ENCODE measurements around the gene BRSK1. TPM values are rescaled to one million over a fixed set of nuclear protein-coding genes. Genes with fewer than 3 reads are reported as not detected.

The BRSK1 gene
- total and polyA plus RNA-seq, 2 of the 13 experiments (the other 11 are each of a cell fraction or from before 2014, with no cell fraction given): 0.18 to 1.2 TPM

- TF ChIP-seq ZBTB49 (CRISPR knock-in tag; IDR thresholded peaks at IDR 0.05; ENCODE audit: borderline replicate concordance) (no peak), HNF4A (CRISPR knock-in tag; IDR thresholded peaks at IDR 0.05) (peak; percentile 10; the same call in 1 of the 2 replicates), PATZ1 (CRISPR knock-in tag; IDR thresholded peaks at IDR 0.05) (no peak), ATAD3A (CRISPR knock-in tag; IDR thresholded peaks at IDR 0.05) (no peak), CCDC6 (CRISPR knock-in tag; IDR thresholded peaks at IDR 0.05) (no peak), HMGXB4 (CRISPR knock-in tag; IDR thresholded peaks at IDR 0.05; ENCODE audit: borderline replicate concordance in 1 of 2, low read depth in 1 of 2) (no peak), ZSCAN21 (CRISPR knock-in tag; IDR thresholded peaks at IDR 0.05; ENCODE audit: borderline replicate concordance) (no peak), SIN3A (IDR thresholded peaks at IDR 0.05; ENCODE audit: borderline replicate concordance, low read depth, low read length) (no peak), ZNF235 (CRISPR knock-in tag; IDR thresholded peaks at IDR 0.05; ENCODE audit: borderline replicate concordance) (no peak), ZNF414 (CRISPR knock-in tag; IDR thresholded peaks at IDR 0.05) (no peak), MEIS2 (CRISPR knock-in tag; IDR thresholded peaks at IDR 0.05) (no peak), ZNF263 (CRISPR knock-in tag; IDR thresholded peaks at IDR 0.05) (0 out of 2 replicates have a peak, but pooled peaks have one; percentile 30), ZNF597 (CRISPR knock-in tag; IDR thresholded peaks at IDR 0.05) (no peak), ZNF138 (CRISPR knock-in tag; IDR thresholded peaks at IDR 0.05; ENCODE audit: low read depth) (no peak), ZNF800 (CRISPR knock-in tag; IDR thresholded peaks at IDR 0.05) (no peak), ZFP82 (CRISPR knock-in tag; IDR thresholded peaks at IDR 0.05; ENCODE audit: borderline replicate concordance) (no peak), SIX1 (CRISPR knock-in tag; IDR thresholded peaks at IDR 0.05; ENCODE audit: borderline replicate concordance) (no peak), ZNF225 (CRISPR knock-in tag; IDR thresholded peaks at IDR 0.05) (no peak), FOXO1 (CRISPR knock-in tag; IDR thresholded peaks at IDR 0.05) (no peak)
Measured at GRCh38 chr19:55321466-55322137, 37.8 kb downstream of the BRSK1 start (continued).
